Activated CD4-positive, alpha-beta T cell treated with anti-CD3 and anti-CD28 coated beads, Interleukin-2, amount 10 ng/mL, durations not matched to agents 24 days and 14 days (primary cell): ENCODE results near the gene HDAC7. TPM values are rescaled to one million over a fixed set of nuclear protein-coding genes. Genes with fewer than 3 reads are reported as not detected.
A peak's percentile ranks its signal among the peaks of the same experiment; 100 is the strongest.

Source experiments
- DNase-seq: peaks from one replicate; pipeline ENCODE4 v3.0.0; 2022
- H3K27ac Mint-ChIP-seq: one replicate; pipeline ENCODE4 v1.8.0; 2022; ENCODE audit warnings: mild to moderate bottlenecking, mixed read lengths
- H3K27me3 Mint-ChIP-seq: one replicate; pipeline ENCODE4 v1.8.0; 2022; ENCODE audit warnings: mixed read lengths
- H3K36me3 Mint-ChIP-seq: one replicate; pipeline ENCODE4 v1.8.0; 2022; ENCODE audit warnings: low read depth, mild to moderate bottlenecking, mixed read lengths
- H3K4me1 Mint-ChIP-seq: one replicate; pipeline ENCODE4 v1.8.0; 2021; ENCODE audit warnings: mixed read lengths
- H3K4me3 Mint-ChIP-seq: one replicate; pipeline ENCODE4 v1.8.0; 2022; ENCODE audit warnings: mild to moderate bottlenecking, moderate library complexity, mixed read lengths
- H3K9me3 Mint-ChIP-seq: one replicate; pipeline ENCODE4 v1.8.0; 2021; ENCODE audit warnings: mixed read lengths
- intact Hi-C: fragments of 100-400 bp; cut with micrococcal nuclease; formaldehyde crosslinking; loops from one replicate; pipeline ENCODE4 v1.15.1; 2023
- total RNA-seq: library from RNA; stranded (reverse); gene quantifications from 2 replicates; pipeline ENCODE4 v1.2.3, GENCODE V29; 2022

The HDAC7 gene
- total RNA-seq, 1 donor from 2014 or later = 419 TPM

- Mint-ChIP-seq H3K9me3 (no peaks in the 10 kb centered on the region), H3K4me1 (peaks cover 48% of the 10 kb centered on the region), H3K4me3 (no peak overlapping the region), H3K27me3 (peaks cover 6% of the 10 kb centered on the region), H3K36me3 (no peaks in the 10 kb centered on the region), H3K27ac (peak overlapping the region; percentile 51)
- intact Hi-C loops = no loop called here
- DNase-seq = no peak
These were observed 43.1 kb downstream of the HDAC7 start for GRCh38 chr12:47776471-47777143.

- Mint-ChIP-seq H3K27ac (no peak overlapping the region), H3K27me3 (peaks cover 10% of the 10 kb centered on the region), H3K9me3 (no peaks in the 10 kb centered on the region), H3K4me1 (peaks cover 48% of the 10 kb centered on the region), H3K36me3 (no peaks in the 10 kb centered on the region), H3K4me3 (peak overlapping the region; percentile 30)
- no peak for DNase-seq
- intact Hi-C loops = loop anchor here (2.0 kb wide), 1 partner anchor 17 kb away; the partner anchor contains the start of gene RAPGEF3
These were observed 44.4 kb downstream of the HDAC7 start for GRCh38 chr12:47775100-47775911.

GRCh38 chr12:47774663-47775062 lies 45.0 kb downstream of the HDAC7 start:
- Mint-ChIP-seq H3K36me3 (no peaks in the 10 kb centered on the region), H3K4me3 (peak overlapping the region; percentile 95), H3K9me3 (no peaks in the 10 kb centered on the region), H3K4me1 (peaks cover 48% of the 10 kb centered on the region), H3K27ac (no peak overlapping the region), H3K27me3 (peaks cover 10% of the 10 kb centered on the region)
- intact Hi-C loops = loop anchor here (2.0 kb wide), 1 partner anchor 16 kb away; the partner anchor contains the start of gene RAPGEF3
- no peak for DNase-seq

- H3K9me3 Mint-ChIP-seq = no peaks in the 10 kb centered on the region
- H3K36me3 Mint-ChIP-seq = no peaks in the 10 kb centered on the region
- no peak for DNase-seq
- intact Hi-C loops = loop anchor here (2.0 kb wide), 1 partner anchor 15 kb away; the partner anchor contains the start of gene RAPGEF3
- peaks cover 44% of the 10 kb centered on the region for H3K4me1 Mint-ChIP-seq
- peak overlapping the region; percentile 95 for H3K4me3 Mint-ChIP-seq
- peaks cover 10% of the 10 kb centered on the region for H3K27me3 Mint-ChIP-seq
- peak overlapping the region; percentile 86 for H3K27ac Mint-ChIP-seq
These were observed 45.7 kb downstream of the HDAC7 start for GRCh38 chr12:47773858-47774580.

- Mint-ChIP-seq H3K27ac (peak within 1 kb of the TSS; percentile 86), H3K4me1 (peaks cover 41% of the 10 kb centered on the region), H3K27me3 (peaks cover 10% of the 10 kb centered on the region), H3K4me3 (peak within 1 kb of the TSS; percentile 95), H3K9me3 (no peaks in the 10 kb centered on the region), H3K36me3 (no peaks in the 10 kb centered on the region)
- intact Hi-C loops = no loop called here
- DNase-seq = peak; percentile 94
These were observed 46.4 kb downstream of the HDAC7 start, which contains the start of gene SLC48A1 for GRCh38 chr12:47773062-47773857. Gene SLC48A1, plus strand, starts transcription at chr12:47773238. Its CDS starts 67 bp downstream, at chr12:47773305.

- H3K4me1 Mint-ChIP-seq = peaks cover 37% of the 10 kb centered on the region
- H3K9me3 Mint-ChIP-seq = no peaks in the 10 kb centered on the region
- DNase-seq = no peak
- H3K36me3 Mint-ChIP-seq = no peaks in the 10 kb centered on the region
- intact Hi-C loops = no loop called here
- H3K4me3 Mint-ChIP-seq = peak overlapping the region; percentile 79
- H3K27ac Mint-ChIP-seq = peak overlapping the region; percentile 59
- H3K27me3 Mint-ChIP-seq = peaks cover 10% of the 10 kb centered on the region
These were observed 47.0 kb downstream of the HDAC7 start for GRCh38 chr12:47772738-47773061.

GRCh38 chr12:47772094-47772660 lies 47.5 kb downstream of the HDAC7 start:
- DNase-seq = no peak
- Mint-ChIP-seq H3K4me3 (peak overlapping the region; percentile 79), H3K27me3 (peaks cover 15% of the 10 kb centered on the region), H3K36me3 (no peaks in the 10 kb centered on the region), H3K27ac (peak overlapping the region; percentile 59), H3K9me3 (no peaks in the 10 kb centered on the region), H3K4me1 (peaks cover 37% of the 10 kb centered on the region)
- intact Hi-C loops = no loop called here

- H3K9me3 Mint-ChIP-seq = no peaks in the 10 kb centered on the region
- H3K4me3 Mint-ChIP-seq = no peak overlapping the region
- intact Hi-C loops = no loop called here
- no peaks in the 10 kb centered on the region for H3K36me3 Mint-ChIP-seq
- H3K27ac Mint-ChIP-seq = no peak overlapping the region
- peaks cover 15% of the 10 kb centered on the region for H3K27me3 Mint-ChIP-seq
- peaks cover 32% of the 10 kb centered on the region for H3K4me1 Mint-ChIP-seq
- DNase-seq = no peak
These were observed 48.4 kb downstream of the HDAC7 start for GRCh38 chr12:47771304-47771703.

GRCh38 chr12:47770086-47770726 lies 49.5 kb downstream of the HDAC7 start:
- intact Hi-C loops = no loop called here

GRCh38 chr12:47769234-47770085 lies 50.2 kb downstream of the HDAC7 start:
- Mint-ChIP-seq H3K36me3 (no peaks in the 10 kb centered on the region), H3K27me3 (peaks cover 18% of the 10 kb centered on the region)
- intact Hi-C loops = no loop called here

More at GRCh38 chr12:47770086-47770726, 49.5 kb downstream of the HDAC7 start:
- H3K36me3 Mint-ChIP-seq = no peaks in the 10 kb centered on the region
- no peaks in the 10 kb centered on the region for H3K9me3 Mint-ChIP-seq
- H3K4me1 Mint-ChIP-seq = peaks cover 22% of the 10 kb centered on the region
- DNase-seq = no peak
- no peak overlapping the region for H3K27ac Mint-ChIP-seq
- peaks cover 18% of the 10 kb centered on the region for H3K27me3 Mint-ChIP-seq
- no peak overlapping the region for H3K4me3 Mint-ChIP-seq

GRCh38 chr12:47768323-47768811 lies 51.3 kb downstream of the HDAC7 start:
- Mint-ChIP-seq H3K27ac (no peak overlapping the region), H3K4me3 (no peak overlapping the region), H3K27me3 (peaks cover 18% of the 10 kb centered on the region), H3K36me3 (no peaks in the 10 kb centered on the region), H3K4me1 (peaks cover 10% of the 10 kb centered on the region), H3K9me3 (no peaks in the 10 kb centered on the region)
- intact Hi-C loops = no loop called here
- no peak for DNase-seq

More at GRCh38 chr12:47769234-47770085, 50.2 kb downstream of the HDAC7 start:
- no peak for DNase-seq
- Mint-ChIP-seq H3K4me1 (peaks cover 15% of the 10 kb centered on the region), H3K4me3 (no peak overlapping the region), H3K27ac (no peak overlapping the region), H3K9me3 (no peaks in the 10 kb centered on the region)
